AG10803 (cell line): ENCODE data around the gene USP9X.
A peak's percentile ranks its signal among the peaks of the same experiment; 100 is the strongest.
"Not testable (repeated sequence)": the region's sequence is repeated elsewhere in the genome, so short reads cannot be mapped to it uniquely, and the experiment has no call there.

Source experiments
- DNase-seq: peaks from one replicate; pipeline ENCODE4 v3.0.0; 2010; ENCODE audit warnings: low read depth
- H3K4me3 ChIP-seq: 2 replicates; pipeline ENCODE4 v1.5.1; 2011; ENCODE audit warnings: mild to moderate bottlenecking, low read length, control low read depth
- TF ChIP-seq, protein P1 (sequence below): conservative IDR thresholded peaks from 2 replicates; pipeline ENCODE4 v1.5.1; 2011; ENCODE audit warnings: mild to moderate bottlenecking, low read length, control low read depth, inconsistent platforms

The USP9X gene

DNA sequence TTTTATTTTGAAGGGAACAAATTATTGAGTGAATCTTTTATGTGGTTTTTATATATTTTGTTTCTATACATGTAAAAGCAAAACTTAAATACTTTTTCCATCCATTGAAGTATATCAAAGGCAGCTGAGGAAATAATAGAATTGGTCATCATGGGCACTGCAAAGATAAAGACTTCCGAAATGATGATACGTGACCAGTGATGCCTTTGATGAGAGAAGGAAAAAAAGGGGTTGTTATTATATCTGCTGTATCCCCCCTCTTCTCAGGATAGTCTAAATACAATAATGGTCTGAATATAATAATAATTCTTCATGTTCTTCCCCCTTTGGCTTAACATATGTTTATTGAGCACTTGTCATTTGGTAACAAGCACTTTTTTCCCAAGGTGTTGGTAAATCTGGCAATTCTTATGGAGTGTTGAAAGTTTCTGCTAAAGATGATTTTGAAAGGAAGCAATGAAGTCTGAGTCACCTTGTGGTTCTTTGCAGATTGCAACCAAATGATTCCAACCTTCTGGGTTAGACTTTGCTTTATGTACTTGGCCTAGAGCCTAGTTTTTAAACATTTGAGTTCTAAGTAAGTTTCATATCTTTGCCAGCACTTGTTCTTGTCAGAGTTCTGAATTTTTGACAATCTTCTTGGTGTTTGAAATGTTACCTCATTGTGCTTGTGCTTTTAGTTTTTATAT, 60.8 kb downstream of the USP9X start:
- peak; percentile 88 for DNase-seq

DNA sequence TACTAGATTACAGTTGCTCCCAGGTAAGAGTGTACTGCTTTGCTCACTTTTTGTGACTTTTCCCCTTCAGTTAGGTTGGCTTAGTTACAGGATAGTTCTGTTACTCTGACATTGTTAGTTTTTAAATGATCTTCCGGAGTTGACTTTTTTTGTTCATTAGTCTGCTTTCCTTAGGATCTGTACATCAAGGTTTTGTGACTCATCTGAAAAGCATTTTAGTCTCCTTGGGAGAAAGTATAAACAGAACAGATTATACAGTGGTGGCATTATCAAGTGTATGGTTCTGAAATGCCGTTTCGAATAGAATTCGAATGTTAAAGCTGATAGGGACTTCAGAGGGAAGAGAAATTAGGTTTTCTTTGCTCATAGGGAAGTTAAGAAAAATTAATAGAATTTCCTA, 63.3 kb downstream of the USP9X start:
- DNase-seq: peak; percentile 15
- TF ChIP-seq, protein P1, sequence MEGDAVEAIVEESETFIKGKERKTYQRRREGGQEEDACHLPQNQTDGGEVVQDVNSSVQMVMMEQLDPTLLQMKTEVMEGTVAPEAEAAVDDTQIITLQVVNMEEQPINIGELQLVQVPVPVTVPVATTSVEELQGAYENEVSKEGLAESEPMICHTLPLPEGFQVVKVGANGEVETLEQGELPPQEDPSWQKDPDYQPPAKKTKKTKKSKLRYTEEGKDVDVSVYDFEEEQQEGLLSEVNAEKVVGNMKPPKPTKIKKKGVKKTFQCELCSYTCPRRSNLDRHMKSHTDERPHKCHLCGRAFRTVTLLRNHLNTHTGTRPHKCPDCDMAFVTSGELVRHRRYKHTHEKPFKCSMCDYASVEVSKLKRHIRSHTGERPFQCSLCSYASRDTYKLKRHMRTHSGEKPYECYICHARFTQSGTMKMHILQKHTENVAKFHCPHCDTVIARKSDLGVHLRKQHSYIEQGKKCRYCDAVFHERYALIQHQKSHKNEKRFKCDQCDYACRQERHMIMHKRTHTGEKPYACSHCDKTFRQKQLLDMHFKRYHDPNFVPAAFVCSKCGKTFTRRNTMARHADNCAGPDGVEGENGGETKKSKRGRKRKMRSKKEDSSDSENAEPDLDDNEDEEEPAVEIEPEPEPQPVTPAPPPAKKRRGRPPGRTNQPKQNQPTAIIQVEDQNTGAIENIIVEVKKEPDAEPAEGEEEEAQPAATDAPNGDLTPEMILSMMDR: no peak

More for the DNA sequence above, 60.8 kb downstream of the USP9X start:
- H3K4me3 ChIP-seq: no peak overlapping the region
- TF ChIP-seq, protein P1: no peak; the same call in 1 of the 2 replicates

DNA sequence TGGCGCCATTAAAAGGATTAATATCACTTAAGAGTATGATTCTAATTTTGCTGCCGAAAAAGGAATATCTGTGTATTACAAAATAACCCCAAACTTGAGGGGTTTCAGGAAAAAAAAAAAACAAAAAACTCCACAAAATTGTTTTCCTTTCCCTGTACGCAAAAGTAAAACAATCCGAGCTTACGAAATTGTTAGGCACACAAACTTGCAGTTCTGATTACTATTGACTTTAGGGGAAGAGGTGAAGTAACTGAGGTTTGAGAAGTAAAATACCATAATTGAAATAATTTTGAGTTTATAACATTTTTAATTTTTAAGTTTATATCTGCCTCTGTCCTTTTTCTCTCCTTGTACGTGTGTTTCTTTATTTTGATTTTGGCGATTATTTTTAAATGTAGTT, 64.8 kb downstream of the USP9X start:
- DNase-seq: no peak
- TF ChIP-seq, protein P1: no peak
- no peak overlapping the region for H3K4me3 ChIP-seq

More for the DNA sequence above, 63.3 kb downstream of the USP9X start:
- H3K4me3 ChIP-seq: no peak overlapping the region

DNA sequence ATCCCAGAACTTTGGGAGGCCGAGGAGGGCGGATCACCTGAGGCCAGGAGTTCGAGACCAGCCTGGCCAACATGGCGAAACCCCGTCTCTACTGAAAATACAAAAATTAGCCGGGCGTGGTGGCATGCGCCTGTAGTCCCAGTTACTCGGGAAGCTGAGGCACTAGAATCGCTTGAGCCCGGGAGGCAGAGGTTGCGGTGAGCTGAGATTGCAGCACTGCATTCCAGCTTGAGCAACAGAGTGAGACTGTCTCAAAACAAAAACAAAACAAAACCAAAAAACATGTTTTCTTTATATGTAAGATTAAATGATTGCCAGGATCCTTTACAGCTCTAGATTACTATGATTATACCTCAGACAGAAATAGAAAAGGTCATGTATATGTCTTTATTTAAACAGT, 66.5 kb downstream of the USP9X start:
- not testable (repeated sequence) for H3K4me3 ChIP-seq, DNase-seq

DNA sequence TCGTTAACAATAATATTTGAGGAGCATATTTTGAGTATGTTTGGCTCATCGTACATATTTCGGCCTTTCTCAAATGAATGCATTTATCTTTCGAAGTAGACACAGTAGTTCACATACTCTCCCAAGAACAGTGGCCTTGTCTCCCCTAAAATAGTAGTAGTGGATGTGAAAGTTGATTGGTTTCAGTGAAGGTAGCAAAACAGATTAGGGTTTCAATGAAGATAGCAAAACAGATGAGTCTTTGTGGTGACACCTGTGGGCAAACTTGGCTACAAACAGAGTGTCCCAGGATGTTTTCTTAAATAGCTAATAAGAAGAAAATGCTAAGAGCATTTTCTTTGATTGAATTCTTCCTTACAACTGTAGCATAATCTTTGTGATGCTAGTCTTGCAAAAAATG, 67.0 kb downstream of the USP9X start:
- H3K4me3 ChIP-seq: no peak overlapping the region
- TF ChIP-seq, protein P1: no peak
- DNase-seq: no peak

DNA sequence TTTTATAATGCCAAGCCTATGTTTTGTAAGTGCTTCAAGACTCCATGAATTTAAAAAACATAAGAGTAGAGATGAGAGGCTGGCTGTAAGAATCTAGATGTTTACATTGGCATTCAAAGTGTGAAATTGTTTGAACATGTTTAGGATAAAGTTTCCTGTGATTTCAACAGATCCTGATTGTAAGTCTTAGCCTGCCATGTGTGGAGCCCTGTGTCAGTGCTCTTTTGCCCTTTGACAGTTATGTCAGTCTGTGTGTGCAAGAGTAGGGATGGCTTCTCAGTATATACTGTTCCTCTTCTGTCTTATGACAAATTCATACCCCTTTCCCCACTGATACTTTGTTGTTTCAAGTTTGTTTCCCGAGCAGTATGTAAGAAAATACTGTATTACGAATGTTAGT, 68.2 kb downstream of the USP9X start:
- TF ChIP-seq, protein P1: no peak
- H3K4me3 ChIP-seq: no peak overlapping the region
- DNase-seq: no peak

DNA sequence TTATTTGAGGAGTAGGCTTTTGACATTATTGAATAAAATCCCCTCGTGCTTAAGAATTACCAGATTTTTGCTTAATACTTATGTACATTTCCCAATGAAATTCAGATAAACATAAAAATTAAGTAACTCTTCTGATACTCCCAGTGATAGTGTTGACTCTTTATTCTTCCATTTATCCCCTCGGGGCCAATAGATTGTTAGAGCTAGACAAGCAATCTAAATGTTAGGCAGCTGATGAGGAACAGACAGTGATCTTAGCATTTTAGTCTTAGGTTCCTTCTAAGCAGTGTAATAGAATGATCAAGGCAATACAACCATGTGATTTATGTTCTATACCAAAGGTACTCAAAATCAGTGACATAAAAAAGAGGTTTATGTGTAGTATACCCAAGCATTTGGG, 68.7 kb downstream of the USP9X start:
- H3K4me3 ChIP-seq: no peak overlapping the region
- no peak for DNase-seq
- TF ChIP-seq, protein P1: no peak
